GM12878 (cell line): Measurements from ENCODE around the gene SORCS2. TPM values are rescaled to one million over a fixed set of nuclear protein-coding genes. Genes with fewer than 3 reads are reported as not detected.

Source experiments
- ATAC-seq: fragments of 200-7000 bp; cut with Tn5 transposase; 3 replicates; pipeline ENCODE4 v1.9.1; 2020; ENCODE audit warnings: mild to moderate bottlenecking, moderate library complexity
- BruUV-seq: library from RNA; stranded (reverse); fragments of 400-500 nt; replicated peaks from 2 replicates; lab custom pipeline; 2021; lab: Mats Ljungman, UMichigan
- CTCF ChIA-PET: fragments of 300-600 bp; sonication (Branson Sonifier 250); formaldehyde crosslinking; extraction: SDS; loops from one replicate; lab custom pipeline; 2021; ENCODE audit warnings: inconsistent platforms; lab: Yijun Ruan, JAX
- POLR2A ChIA-PET: fragments of 350-600 bp; formaldehyde crosslinking; extraction: SDS; loops from one replicate; lab custom pipeline; 2021; ENCODE audit warnings: inconsistent platforms; lab: Charles Lee
- RAD21 ChIA-PET: fragments of 300-600 bp; sonication (Branson Sonifier 250); formaldehyde crosslinking; loops from one replicate; lab custom pipeline; 2023; ENCODE audit warnings: antibody characterized with exemption; ENCODE audit not compliant: unreplicated experiment; lab: Charles Lee
- SMC1A ChIA-PET: fragments of 300-600 bp; sonication (Branson Sonifier 250); formaldehyde crosslinking; loops from one replicate; lab custom pipeline; 2023; ENCODE audit not compliant: unreplicated experiment, uncharacterized antibody; lab: Charles Lee
- DNase-seq: peaks from one replicate; pipeline ENCODE4 v3.0.0-alpha.2; 2011; ENCODE audit warnings: low read depth, low spot score
- FAIRE-seq: peaks from 3 replicates; lab custom pipeline; 2011; peaks lifted over from hg19 to GRCh38; lab: Jason Lieb, UNC
- H2AFZ ChIP-seq: 2 replicates; pipeline ENCODE4 v1.6.0; 2011; ENCODE audit warnings: low read depth, low read length, control low read depth; ENCODE audit not compliant: control insufficient read depth
- H3K27ac ChIP-seq: 2 replicates; pipeline ENCODE4 v1.5.1; 2011; ENCODE audit warnings: control low read depth; ENCODE audit not compliant: control insufficient read depth, insufficient read depth
- H3K27me3 ChIP-seq, 2 experiments: replicated peaks in 1 of 2; 2 replicates each; pipeline versions ENCODE4 v1.6.0 to v1.6.1; 2011; ENCODE audit warnings: low read length in 1 of 2; ENCODE audit not compliant: control insufficient read depth in 2 of 2, insufficient read depth in 2 of 2
- H3K36me3 ChIP-seq, 2 experiments: 2 replicates each; pipeline ENCODE4 v1.5.1; 2011; ENCODE audit warnings: low read length in 1 of 2; ENCODE audit not compliant: control insufficient read depth in 2 of 2, insufficient read depth in 2 of 2
- H3K4me1 ChIP-seq: 2 replicates; pipeline ENCODE4 v1.6.1; 2011; ENCODE audit warnings: mild to moderate bottlenecking, low read length, moderate library complexity, mixed read lengths; ENCODE audit not compliant: control insufficient read depth, insufficient read depth
- H3K4me2 ChIP-seq: 2 replicates; pipeline ENCODE4 v1.6.0; 2011; ENCODE audit warnings: control low read depth; ENCODE audit not compliant: control insufficient read depth, insufficient read depth
- H3K4me3 ChIP-seq: fragments of 200-600 bp; sonication (generic); 2 replicates; pipeline ENCODE4 v1.5.1; 2016
- H3K79me2 ChIP-seq: 2 replicates; pipeline ENCODE4 v1.6.0; 2011; ENCODE audit warnings: low read length; ENCODE audit not compliant: control insufficient read depth, insufficient read depth
- H3K9ac ChIP-seq: 2 replicates; pipeline ENCODE4 v1.8.0; 2011; ENCODE audit warnings: low read length, control low read depth, mixed read lengths; ENCODE audit not compliant: control insufficient read depth, insufficient read depth
- H3K9me3 ChIP-seq: replicated peaks from 3 replicates; pipeline ENCODE4 v1.5.1; 2011; ENCODE audit warnings: mild to moderate bottlenecking, low read length; ENCODE audit not compliant: control insufficient read depth, insufficient read depth
- H4K20me1 ChIP-seq: 2 replicates; pipeline ENCODE4 v1.6.0; 2011; ENCODE audit not compliant: control insufficient read depth, insufficient read depth
- BMI1 ChIP-seq: fragments of 450-650 bp; IDR thresholded peaks from 2 replicates; pipeline ENCODE4 v1.6.1; 2016; ENCODE audit warnings: mild to moderate bottlenecking, moderate library complexity, borderline replicate concordance
- BRCA1 ChIP-seq: IDR thresholded peaks from 2 replicates; pipeline ENCODE4 v1.6.1; 2011; ENCODE audit warnings: low read depth, low read length, improper control_type of control experiment
- ETV6 ChIP-seq, 2 experiments: fragments of 450-650 bp in 1 of 2; IDR thresholded peaks in 1 of 2; conservative IDR thresholded peaks in 1 of 2; 2 replicates each; pipeline ENCODE4 v1.6.1; 2014; ENCODE audit warnings: antibody characterized with exemption in 1 of 2, borderline replicate concordance in 1 of 2, low read depth in 1 of 2, mild to moderate bottlenecking in 1 of 2, moderate library complexity in 1 of 2
- GABPA ChIP-seq: IDR thresholded peaks from 2 replicates; pipeline ENCODE4 v1.6.1; 2014; ENCODE audit warnings: antibody characterized with exemption, low read depth, mild to moderate bottlenecking, inconsistent platforms
- RELA ChIP-seq: fragments of 450-650 bp; IDR thresholded peaks from 2 replicates; pipeline ENCODE4 v1.8.0; 2014; ENCODE audit warnings: borderline replicate concordance; ENCODE audit not compliant: partially characterized antibody
- SUZ12 ChIP-seq: fragments of 200-600 bp; sonication (generic); IDR thresholded peaks from one replicate; pipeline ENCODE4 v1.6.1; 2018; ENCODE audit warnings: antibody characterized with exemption, mild to moderate bottlenecking; ENCODE audit not compliant: unreplicated experiment
- TBL1XR1 ChIP-seq: IDR thresholded peaks from 2 replicates; pipeline ENCODE4 v1.6.1; 2012; ENCODE audit warnings: low read depth, low read length, improper control_type of control experiment
- USF1 ChIP-seq: IDR thresholded peaks from 2 replicates; pipeline ENCODE4 v1.6.1; 2011; ENCODE audit warnings: borderline replicate concordance, low read depth, mild to moderate bottlenecking, moderate library complexity, mixed read lengths, low read length; ENCODE audit not compliant: insufficient read depth; ENCODE audit errors: extremely low read length
- WGBS: methylation state at CpG from one replicate; pipeline ENCODE4 v1.1.6; 2016; ENCODE audit warnings: low lambda C conversion rate; ENCODE audit not compliant: insufficient replicate concordance, insufficient coverage; ENCODE audit errors: missing lambda C conversion rate; 5-methylcytosine and 5-hydroxymethylcytosine counted together
- in situ Hi-C: fragments of 300-500 bp; cut with MboI; formaldehyde crosslinking; loops from 9 replicates; pipeline ENCODE4 v1.14.3; 2018; ENCODE audit warnings: mixed read lengths
- intact Hi-C: fragments of 100-400 bp; cut with micrococcal nuclease; formaldehyde crosslinking; loops from one replicate; pipeline ENCODE4 v1.14.2; 2022; ENCODE audit not compliant: unreplicated experiment
- polyA plus RNA-seq, 11 experiments: library from polyadenylated mRNA; depleted of rRNA in 4 of 11; unstranded in 6 of 11; stranded (reverse) in 5 of 11; fragments of >200 nt; fragmentation: Nextera tagmentation in 4 of 11; fragmentation: Illumina TruSeq in 1 of 11; extraction: Ambion mirVana in 4 of 11; extraction: Trizol in 1 of 11; gene quantifications; 1 replicate in 1 of 11; 2 replicates in 10 of 11; pipeline versions ENCODE4 v1.2.1 to v1.2.3, GENCODE V29; 2011 to 2016; ENCODE audit warnings: inconsistent platforms in 2 of 11, missing spikeins in 2 of 11, low read depth in 1 of 11
- total RNA-seq, 4 experiments: library from RNA; depleted of rRNA in 3 of 4; stranded (reverse); fragments of >200 nt in 3 of 4; fragmentation: Illumina TruSeq in 1 of 4; extraction: Trizol in 1 of 4; gene quantifications; 2 replicates each; pipeline versions ENCODE4 v1.2.1 to v1.2.3, GENCODE V29; 2013 to 2021

The SORCS2 gene
- total and polyA plus RNA-seq, 10 of the 15 experiments (the other 5 are each of a cell fraction or from before 2014, with no cell fraction given), result 0.01 to 0.15 (median 0.05) TPM; not detected in 5

- Histone ChIP-seq H3K27ac (no peak overlapping the region), H3K4me3 (no peak overlapping the region), H3K4me1 (no peaks in the 10 kb centered on the region), H2AFZ (no peak overlapping the region), H3K4me2 (no peak overlapping the region), H3K27me3 (no peaks in the 10 kb centered on the region), H4K20me1 (no peaks in the 10 kb centered on the region), H3K9me3 (no peaks in the 10 kb centered on the region; the same call in 2 of the 3 replicates), H3K36me3 (no peaks in the 10 kb centered on the region), H3K9ac (no peak overlapping the region), H3K79me2 (no peaks in the 10 kb centered on the region)
- DNase-seq (no peak), FAIRE-seq (no peak), ATAC-seq (no peak)
- ChIA-PET RAD21 (no interaction called here), SMC1A (no interaction called here), POLR2A (no interaction called here), CTCF (no interaction called here)
- in situ Hi-C loops, result no loop called here
- intact Hi-C loops, result no loop called here
- 7% methylated on average over 6 of the region's 6 CpGs for WGBS
- TF ChIP-seq RELA, result no peak
- TF ChIP-seq BRCA1, result no peak
- TF ChIP-seq USF1, result no peak
- no peak for TF ChIP-seq ETV6 (conservative IDR thresholded peaks at IDR 0.05 in 1 of 2, IDR thresholded peaks at IDR 0.05 in 1 of 2; ENCODE audit: borderline replicate concordance in 1 of 2, low read depth in 1 of 2)
- no peak for TF ChIP-seq BMI1
- no peak for TF ChIP-seq TBL1XR1
- TF ChIP-seq GABPA, result no peak
- TF ChIP-seq SUZ12, result no peak
- BruUV-seq, result no TSS peak
Observed at GRCh38 chr4:7571001-7571400, 378.7 kb downstream of the SORCS2 start.
